ENCODE measurements around the gene OSTF1. TPM values are rescaled to one million over a fixed set of nuclear protein-coding genes. Genes with fewer than 3 reads are reported as not detected.

OSTF1 gene
- total RNA-seq, 1 experiment from 2014 or later: 29.7 TPM

DNA sequence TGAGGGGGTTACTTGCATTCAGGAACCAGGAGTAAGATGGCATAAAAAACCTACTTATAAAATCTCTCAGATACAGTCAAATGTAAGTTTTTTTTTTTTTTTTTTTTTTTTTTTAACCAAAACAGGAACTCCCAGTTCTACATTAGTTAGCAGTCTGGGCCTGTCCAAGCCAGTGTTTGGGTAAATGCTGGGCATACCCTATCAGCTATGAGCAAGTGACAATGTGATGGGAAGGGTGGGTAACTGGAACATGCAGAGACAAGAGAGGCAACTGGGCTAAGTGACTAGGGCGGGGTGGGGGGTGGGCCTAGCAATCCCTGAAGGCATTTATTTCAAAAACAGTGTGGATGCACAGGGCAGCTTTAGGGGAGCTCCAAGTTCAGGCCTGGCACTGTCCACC lies 2.7 kb upstream of the OSTF1 start:
- DNase-seq (ENCODE audit: low spot score): no peak

- no peak for DNase-seq (ENCODE audit: low spot score)
Observed at GRCh38 chr9:75086541-75087288, 1.6 kb upstream of the OSTF1 start.

DNA sequence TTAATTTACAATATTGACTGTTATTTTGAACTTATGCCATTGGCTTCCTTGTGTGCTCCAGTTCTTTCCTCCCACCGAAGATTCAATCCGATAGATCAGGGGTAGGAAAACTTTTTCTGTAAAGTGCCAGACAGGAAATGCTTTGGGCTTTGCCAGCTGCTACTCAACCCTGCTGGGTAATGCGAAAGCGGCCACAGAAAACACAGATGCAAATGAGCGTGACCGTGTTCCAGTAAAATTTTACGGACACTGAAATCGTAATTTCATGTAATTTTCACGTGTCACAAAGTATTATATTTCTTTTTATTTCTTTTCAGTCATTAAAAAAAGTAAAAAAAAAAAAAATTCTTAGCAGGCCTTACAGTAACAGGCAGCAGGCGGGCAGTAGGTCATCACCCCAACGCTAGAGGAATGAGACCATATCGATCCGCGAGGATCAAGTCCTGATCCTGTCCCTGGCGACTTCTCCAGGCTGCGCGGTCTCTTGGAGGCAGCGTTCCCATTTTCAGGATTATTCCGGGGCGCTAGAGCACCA lies 958 bp upstream of the OSTF1 start:
- peak; percentile 42 for DNase-seq (ENCODE audit: low spot score)

DNA sequence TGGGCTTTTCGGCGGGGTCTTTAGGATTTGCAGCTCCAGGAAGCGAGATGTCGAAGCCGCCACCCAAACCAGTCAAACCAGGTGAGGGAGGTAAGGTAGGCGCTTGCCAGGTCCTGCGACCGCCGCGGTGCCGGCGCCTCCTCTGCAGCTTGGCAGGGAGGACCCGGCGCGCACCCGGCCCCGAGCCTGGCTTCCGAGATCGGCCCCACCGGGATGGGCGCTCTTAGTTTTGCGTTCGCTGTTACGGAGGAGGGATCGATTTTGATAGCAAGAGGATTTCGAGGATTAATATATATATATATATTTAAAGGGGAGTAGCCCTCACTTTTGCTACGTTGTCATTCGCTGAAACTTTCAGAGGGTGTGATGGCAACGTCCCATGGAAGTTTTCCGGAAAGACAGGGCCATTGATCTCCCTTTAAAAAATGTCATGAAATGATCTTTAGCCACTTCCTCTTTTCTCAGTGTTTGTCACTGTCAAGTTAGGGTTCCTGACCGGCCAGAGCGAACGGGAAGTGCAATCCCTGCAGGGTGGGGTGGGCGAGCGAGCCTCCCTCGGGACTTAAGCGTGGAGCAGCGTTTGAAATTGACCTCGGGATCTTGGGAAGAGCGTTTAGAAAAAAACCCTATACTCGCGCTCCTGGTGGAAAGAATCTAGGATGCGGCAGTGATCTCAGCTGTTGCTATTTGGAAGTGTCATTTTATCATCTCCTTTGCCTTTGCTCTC lies 495 bp downstream of the OSTF1 start:
- DNase-seq (ENCODE audit: low spot score): peak; percentile 11

DNA sequence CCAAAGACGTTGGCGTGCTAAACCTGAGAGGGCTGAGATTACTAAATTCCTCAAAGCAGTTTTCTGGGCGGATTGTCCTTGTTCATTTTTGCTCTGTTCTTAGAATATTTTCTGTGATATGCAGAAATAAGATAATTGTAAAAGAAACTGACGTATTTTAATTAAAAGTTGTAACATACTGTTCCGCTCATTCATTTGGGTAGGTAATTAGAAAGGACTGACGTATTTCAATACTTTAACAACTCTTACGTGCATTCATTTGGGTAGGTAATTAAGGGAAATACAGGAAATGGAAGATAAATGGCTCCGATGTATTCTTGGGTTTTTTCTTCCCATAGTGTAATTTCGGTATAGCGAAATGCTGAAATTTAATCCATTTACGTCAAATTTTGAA lies 1.1 kb downstream of the OSTF1 start:
- DNase-seq (ENCODE audit: low spot score): no peak

DNA sequence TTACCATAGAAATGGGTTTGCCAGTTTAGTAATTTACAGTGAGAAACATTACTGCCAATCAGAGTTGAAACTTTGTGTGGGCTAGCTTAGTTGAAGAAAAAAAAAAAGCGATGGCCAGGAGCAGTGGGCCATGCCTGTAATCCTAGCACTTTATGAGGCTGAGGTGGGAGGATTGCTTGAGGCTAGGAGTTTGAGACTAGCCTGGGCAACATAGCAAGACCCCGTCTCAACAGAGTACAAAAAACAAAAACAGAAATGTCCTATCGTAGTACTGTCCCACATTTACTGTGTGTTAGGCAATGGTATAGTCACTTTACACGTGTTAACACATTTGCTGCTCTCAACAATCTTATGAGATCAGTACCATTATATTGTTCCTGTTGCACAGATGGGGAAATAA lies 2.3 kb downstream of the OSTF1 start:
- no peak for DNase-seq (ENCODE audit: low spot score)

GRCh38 chr9:75092766-75093165 lies 4.5 kb downstream of the OSTF1 start:
- DNase-seq (ENCODE audit: low spot score): no peak

DNA sequence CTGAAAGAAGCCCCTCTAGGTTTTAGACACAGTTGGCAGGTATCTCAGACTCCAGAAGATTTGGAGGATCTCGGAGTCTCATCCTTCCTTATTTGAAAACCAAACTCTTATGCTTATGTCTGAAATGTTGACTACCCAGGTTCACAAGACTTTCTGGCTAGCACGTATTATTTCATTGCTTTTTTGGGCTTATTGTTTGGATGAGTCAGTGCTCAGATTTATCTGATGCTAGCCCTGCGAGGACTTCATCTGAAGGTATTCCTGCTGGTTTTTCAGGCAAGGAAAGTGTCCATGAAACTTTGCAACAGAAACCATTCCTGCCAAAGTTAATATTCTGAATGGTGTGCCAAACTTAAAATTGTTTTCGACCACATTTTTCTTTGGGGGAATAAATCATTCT lies 8.5 kb downstream of the OSTF1 start:
- no peak for DNase-seq (ENCODE audit: low spot score)

- DNase-seq (ENCODE audit: low spot score): no peak
Observed at GRCh38 chr9:75101004-75101588, 12.8 kb downstream of the OSTF1 start.

GRCh38 chr9:75102177-75102790 lies 14.0 kb downstream of the OSTF1 start:
- no peak for DNase-seq (ENCODE audit: low spot score)

- DNase-seq (ENCODE audit: low spot score): no peak
Observed at GRCh38 chr9:75104607-75105006, 16.3 kb downstream of the OSTF1 start.

GRCh38 chr9:75105019-75105540 lies 16.8 kb downstream of the OSTF1 start:
- no peak for DNase-seq (ENCODE audit: low spot score)

GRCh38 chr9:75105841-75106240 lies 17.5 kb downstream of the OSTF1 start:
- no peak for DNase-seq (ENCODE audit: low spot score)

DNA sequence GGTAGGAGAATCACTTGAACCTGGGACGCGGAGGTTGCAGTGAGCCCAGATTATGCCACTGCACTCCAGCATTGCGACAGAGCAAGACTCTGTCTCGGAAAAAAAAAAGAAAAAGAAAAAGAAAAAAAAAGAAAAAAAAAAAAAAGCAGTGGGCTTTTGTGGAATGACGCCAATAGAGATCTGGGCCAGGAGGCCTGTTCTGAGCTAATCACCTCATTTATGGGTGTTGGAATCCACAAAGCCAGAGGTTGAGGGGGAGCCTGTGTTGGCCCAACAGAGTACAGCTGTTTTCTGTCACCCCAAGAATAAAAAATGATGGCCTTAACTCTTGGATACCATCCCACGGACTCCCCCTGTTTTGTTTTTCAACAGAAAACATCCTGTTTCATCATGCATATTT lies 18.5 kb downstream of the OSTF1 start:
- DNase-seq (ENCODE audit: low spot score): no peak

DNA sequence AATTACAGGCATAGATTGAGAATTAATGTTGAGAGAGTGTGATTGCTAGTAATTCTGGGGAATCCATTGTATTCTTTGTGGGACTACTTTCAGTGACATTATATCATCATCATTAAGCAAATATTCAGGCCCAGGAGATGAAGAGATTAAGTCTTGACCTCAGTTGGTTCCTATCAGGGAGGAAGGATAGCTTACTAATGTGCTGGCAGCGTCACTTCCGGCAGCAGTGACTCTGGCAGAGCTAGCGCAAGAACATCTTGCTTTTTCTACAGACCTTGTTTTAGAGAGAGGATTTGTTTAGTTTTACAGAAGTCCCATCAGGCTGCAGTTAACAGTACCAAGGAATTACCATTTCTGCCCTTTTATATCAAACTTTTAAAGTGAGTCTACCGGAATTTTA lies 20.3 kb downstream of the OSTF1 start:
- DNase-seq (ENCODE audit: low spot score): no peak

- no peak for DNase-seq (ENCODE audit: low spot score)
Observed at GRCh38 chr9:75109210-75109839, 21.0 kb downstream of the OSTF1 start.

DNA sequence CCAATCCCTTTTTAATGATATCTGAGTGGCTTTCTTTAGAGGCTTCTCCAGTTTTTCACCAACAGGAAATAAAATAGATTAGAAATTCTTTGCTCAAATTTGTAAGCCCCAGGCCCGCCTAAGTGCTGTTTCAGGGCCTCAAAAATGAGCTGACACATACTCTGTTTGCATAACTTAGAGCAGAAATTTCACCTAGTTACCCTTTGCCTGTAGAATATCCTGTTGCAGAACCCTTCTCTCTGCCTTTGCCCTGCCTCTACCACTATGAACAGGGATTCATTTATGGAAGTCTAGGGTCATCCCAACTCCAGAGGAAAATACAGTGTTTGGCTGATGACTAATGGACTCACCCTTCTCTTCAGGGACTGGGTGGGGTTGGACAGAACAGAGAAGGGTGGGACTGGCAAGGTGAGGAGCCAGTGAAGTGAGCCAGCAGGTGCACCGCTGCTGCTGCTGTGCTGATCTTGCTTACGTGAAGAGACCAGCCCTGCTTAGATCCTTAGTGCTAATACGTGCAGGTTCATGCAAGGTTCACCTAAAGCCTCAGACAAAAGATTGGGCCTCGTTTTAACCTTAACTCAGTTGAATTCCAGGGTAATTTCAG lies 22.8 kb downstream of the OSTF1 start:
- DNase-seq (ENCODE audit: low spot score): no peak

DNA sequence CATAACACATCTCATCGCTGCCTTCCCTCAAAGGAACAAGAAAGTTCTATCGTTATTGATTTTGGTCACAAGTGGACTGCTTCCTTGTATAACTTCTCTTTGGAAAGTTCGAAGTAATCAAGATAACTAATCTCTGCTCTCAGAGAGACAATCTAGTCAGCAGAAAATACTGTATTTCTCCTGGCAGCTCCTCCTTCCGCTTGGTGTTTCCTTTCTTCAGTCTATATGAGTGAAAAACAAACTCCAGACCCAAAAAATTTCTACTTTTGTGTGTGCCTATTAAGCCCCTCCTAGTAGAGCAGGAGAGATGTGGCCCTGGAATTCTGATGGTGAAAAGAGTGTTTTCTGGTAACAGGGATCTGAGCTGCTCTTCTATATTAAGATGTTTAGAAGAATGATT lies 24.5 kb downstream of the OSTF1 start:
- DNase-seq (ENCODE audit: low spot score): no peak

DNA sequence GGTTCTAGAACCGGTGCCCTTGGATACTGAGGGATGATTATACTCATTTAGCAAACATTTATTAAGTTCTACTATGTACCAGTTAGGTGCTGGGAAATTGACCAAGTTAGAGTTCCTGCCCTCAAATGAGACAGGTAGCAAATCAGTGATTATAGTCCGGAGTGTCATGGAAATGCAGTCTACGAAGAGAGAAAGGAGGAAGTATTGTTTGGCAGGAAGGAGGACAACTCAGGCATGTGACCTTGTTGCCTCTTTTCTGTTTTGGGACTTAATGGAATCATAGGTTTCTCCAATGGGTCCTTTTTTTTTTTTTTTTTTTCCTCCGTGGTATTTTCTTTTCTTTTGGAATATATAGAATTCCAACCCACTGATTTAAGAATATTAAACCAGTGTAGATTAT lies 28.0 kb downstream of the OSTF1 start:
- no peak for DNase-seq (ENCODE audit: low spot score)

- no peak for DNase-seq (ENCODE audit: low spot score)
Observed at GRCh38 chr9:75117564-75117963, 29.2 kb downstream of the OSTF1 start.

- no peak for DNase-seq (ENCODE audit: low spot score)
Observed at GRCh38 chr9:75120686-75121085, 32.4 kb downstream of the OSTF1 start.

Measured in H4 (cell line).